ENCODE measurements around the gene ZFPL1. TPM values are rescaled to one million over a fixed set of nuclear protein-coding genes. Genes with fewer than 3 reads are reported as not detected.
A peak's percentile ranks its signal among the peaks of the same experiment; 100 is the strongest.

Gene ZFPL1
- total and polyA plus RNA-seq, 9 of the 15 experiments (the other 6 are each of a cell fraction or from before 2014, with no cell fraction given) = 3.7 to 37.5 (median 22.7) TPM

- TF ChIP-seq CCAR2 (IDR thresholded peaks at IDR 0.05; ENCODE audit: low read depth, low read length) = peak; percentile 89; the same call in 1 of the 2 replicates
- TF ChIP-seq TRIM28 (IDR thresholded peaks at IDR 0.05) = peak; percentile 81; the same call in 1 of the 2 replicates
- TF ChIP-seq, protein P1, sequence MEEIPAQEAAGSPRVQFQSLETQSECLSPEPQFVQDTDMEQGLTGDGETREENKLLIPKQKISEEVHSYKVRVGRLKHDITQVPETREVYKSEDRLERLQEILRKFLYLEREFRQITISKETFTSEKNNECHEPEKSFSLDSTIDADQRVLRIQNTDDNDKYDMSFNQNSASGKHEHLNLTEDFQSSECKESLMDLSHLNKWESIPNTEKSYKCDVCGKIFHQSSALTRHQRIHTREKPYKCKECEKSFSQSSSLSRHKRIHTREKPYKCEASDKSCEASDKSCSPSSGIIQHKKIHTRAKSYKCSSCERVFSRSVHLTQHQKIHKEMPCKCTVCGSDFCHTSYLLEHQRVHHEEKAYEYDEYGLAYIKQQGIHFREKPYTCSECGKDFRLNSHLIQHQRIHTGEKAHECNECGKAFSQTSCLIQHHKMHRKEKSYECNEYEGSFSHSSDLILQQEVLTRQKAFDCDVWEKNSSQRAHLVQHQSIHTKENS (CRISPR knock-in tag; IDR thresholded peaks at IDR 0.05) = no peak
- peak; percentile 95 for TF ChIP-seq C11orf30 (IDR thresholded peaks at IDR 0.05; ENCODE audit: low read depth)
- TF ChIP-seq ZNF740 (CRISPR knock-in tag; IDR thresholded peaks at IDR 0.05) = peak; percentile 80
- peak in 1 of 2 experiments; percentile 89; a peak in 2 of 4 replicates for TF ChIP-seq ZNF740 (tag; IDR thresholded peaks at IDR 0.05)
- TF ChIP-seq ELF1 (tag; IDR thresholded peaks at IDR 0.05) = peak; percentile 97
- TF ChIP-seq ZNF124 (CRISPR knock-in tag; IDR thresholded peaks at IDR 0.05) = no peak
- TF ChIP-seq BRD4 (IDR thresholded peaks at IDR 0.05) = peak; percentile 81; the same call in 1 of the 2 replicates
- TF ChIP-seq EP400 (IDR thresholded peaks at IDR 0.05) = peak; percentile 92
- peak; percentile 88 for TF ChIP-seq NEUROD1 (IDR thresholded peaks at IDR 0.05; ENCODE audit: borderline replicate concordance, low read depth, low read length, partially characterized antibody)
- peak; percentile 79; the same call in 1 of the 2 replicates for TF ChIP-seq HLTF (IDR thresholded peaks at IDR 0.05)
- 0 out of 4 replicates have a peak, but pooled peaks of 1 of the 2 experiments have one; percentile 43 for TF ChIP-seq SRF (CRISPR knock-in tag; IDR thresholded peaks at IDR 0.05)
- TF ChIP-seq AFF1 (IDR thresholded peaks at IDR 0.05; ENCODE audit: low read depth in 1 of 2, partially characterized antibody in 2 of 2) = peak in 1 of 2 experiments; percentile 65
- peak; percentile 77 for TF ChIP-seq PKNOX1 (IDR thresholded peaks at IDR 0.05)
- TF ChIP-seq, protein P2, sequence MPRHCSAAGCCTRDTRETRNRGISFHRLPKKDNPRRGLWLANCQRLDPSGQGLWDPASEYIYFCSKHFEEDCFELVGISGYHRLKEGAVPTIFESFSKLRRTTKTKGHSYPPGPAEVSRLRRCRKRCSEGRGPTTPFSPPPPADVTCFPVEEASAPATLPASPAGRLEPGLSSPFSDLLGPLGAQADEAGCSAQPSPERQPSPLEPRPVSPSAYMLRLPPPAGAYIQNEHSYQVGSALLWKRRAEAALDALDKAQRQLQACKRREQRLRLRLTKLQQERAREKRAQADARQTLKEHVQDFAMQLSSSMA (CRISPR knock-in tag; IDR thresholded peaks at IDR 0.05) = peak; percentile 95
- no peak for TF ChIP-seq SNRNP70 (optimal IDR thresholded peaks at IDR 0.05; ENCODE audit: low read depth, low read length)
- TF ChIP-seq MEF2A (IDR thresholded peaks at IDR 0.05; ENCODE audit: control insufficient read depth, low read depth, low read length) = peak; percentile 82
- TF ChIP-seq FOXK2 (conservative IDR thresholded peaks at IDR 0.05 in 1 of 2, IDR thresholded peaks at IDR 0.05 in 1 of 2; ENCODE audit: low read depth in 2 of 2) = peak; percentile 84 to 87
Observed at GRCh38 chr11:65095974-65096806, 12.2 kb downstream of the ZFPL1 start, which contains the start of gene VPS51 (continued).

Measured in K562 (cell line).